B cell (primary cell): ENCODE measurements around the gene CDK6.

Experiments
- EZH2 ChIP-seq: IDR thresholded peaks from 2 replicates; pipeline ENCODE4 v1.6.1; 2012; ENCODE audit warnings: borderline replicate concordance, low read depth, mild to moderate bottlenecking, moderate library complexity, low read length; ENCODE audit not compliant: insufficient read depth, poor library complexity, severe bottlenecking
- TF ChIP-seq, protein P1 (sequence below): fragments of 200-600 bp; IDR thresholded peaks from one replicate; pipeline ENCODE4 v1.8.0; 2022; ENCODE audit warnings: antibody characterized with exemption, mild to moderate bottlenecking

DNA sequence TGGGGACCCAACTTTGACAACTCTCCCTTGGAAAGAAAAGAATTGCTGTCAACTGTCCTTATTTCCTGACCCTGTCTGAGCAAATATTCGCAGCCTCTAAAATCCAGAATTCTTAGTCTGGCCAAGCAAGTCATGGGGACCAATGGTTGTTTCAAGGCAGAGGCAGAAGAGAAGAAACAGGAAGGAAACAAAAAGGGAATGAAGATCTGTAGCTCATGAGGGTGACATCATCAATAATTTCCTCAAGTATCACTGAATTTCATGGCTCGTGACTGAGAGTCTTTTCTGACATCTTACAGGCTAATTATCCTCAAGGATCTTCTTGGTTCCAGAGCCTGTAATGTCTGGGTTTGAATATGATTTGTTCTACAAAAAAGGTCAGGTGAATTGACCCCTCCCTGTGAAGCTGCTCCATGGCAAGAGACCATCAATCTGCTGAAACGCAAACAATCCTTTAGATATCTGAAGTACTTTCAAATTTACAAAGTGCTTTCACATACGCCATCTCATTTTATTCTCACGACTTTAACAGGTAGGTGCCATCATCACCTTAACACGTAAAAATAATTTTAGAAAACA is 5.8 kb downstream of the CDK6 start:
- TF ChIP-seq, protein P1, sequence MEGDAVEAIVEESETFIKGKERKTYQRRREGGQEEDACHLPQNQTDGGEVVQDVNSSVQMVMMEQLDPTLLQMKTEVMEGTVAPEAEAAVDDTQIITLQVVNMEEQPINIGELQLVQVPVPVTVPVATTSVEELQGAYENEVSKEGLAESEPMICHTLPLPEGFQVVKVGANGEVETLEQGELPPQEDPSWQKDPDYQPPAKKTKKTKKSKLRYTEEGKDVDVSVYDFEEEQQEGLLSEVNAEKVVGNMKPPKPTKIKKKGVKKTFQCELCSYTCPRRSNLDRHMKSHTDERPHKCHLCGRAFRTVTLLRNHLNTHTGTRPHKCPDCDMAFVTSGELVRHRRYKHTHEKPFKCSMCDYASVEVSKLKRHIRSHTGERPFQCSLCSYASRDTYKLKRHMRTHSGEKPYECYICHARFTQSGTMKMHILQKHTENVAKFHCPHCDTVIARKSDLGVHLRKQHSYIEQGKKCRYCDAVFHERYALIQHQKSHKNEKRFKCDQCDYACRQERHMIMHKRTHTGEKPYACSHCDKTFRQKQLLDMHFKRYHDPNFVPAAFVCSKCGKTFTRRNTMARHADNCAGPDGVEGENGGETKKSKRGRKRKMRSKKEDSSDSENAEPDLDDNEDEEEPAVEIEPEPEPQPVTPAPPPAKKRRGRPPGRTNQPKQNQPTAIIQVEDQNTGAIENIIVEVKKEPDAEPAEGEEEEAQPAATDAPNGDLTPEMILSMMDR, result no peak
- no peak for TF ChIP-seq EZH2
